HG03520 (cell line): Measurements from ENCODE around the gene PLEKHA3.

ENCODE experiments used
- ATAC-seq: cut with Tn5 transposase; IDR thresholded peaks from one replicate; pipeline ENCODE4 v1.9.1; 2021; ENCODE audit warnings: mild to moderate bottlenecking, moderate library complexity; ENCODE audit not compliant: unreplicated experiment

PLEKHA3 gene

GRCh38 chr2:178478439-178479274 lies 1.6 kb upstream of the PLEKHA3 start, which contains the start of gene FKBP7:
Gene FKBP7 (minus strand): TSS chr2:178478600. CDS start chr2:178478499, 101 bp downstream.
- peak; percentile 47 for ATAC-seq

GRCh38 chr2:178479275-178479616 lies 1.0 kb upstream of the PLEKHA3 start:
- no peak for ATAC-seq

GRCh38 chr2:178479758-178480226 lies 465 bp upstream of the PLEKHA3 start:
- ATAC-seq = no peak

GRCh38 chr2:178482437-178482836 lies 2.2 kb downstream of the PLEKHA3 start:
- ATAC-seq = peak; percentile 32

GRCh38 chr2:178484245-178485041 lies 4.2 kb downstream of the PLEKHA3 start:
- ATAC-seq = no peak

- ATAC-seq = no peak
Measured at GRCh38 chr2:178485356-178485755, 5.1 kb downstream of the PLEKHA3 start.

GRCh38 chr2:178491612-178492011 lies 11.4 kb downstream of the PLEKHA3 start:
- no peak for ATAC-seq

GRCh38 chr2:178496049-178496448 lies 15.8 kb downstream of the PLEKHA3 start:
- no peak for ATAC-seq

- peak; percentile 73 for ATAC-seq
Measured at GRCh38 chr2:178498137-178498536, 17.9 kb downstream of the PLEKHA3 start.

- ATAC-seq = no peak
Measured at GRCh38 chr2:178499640-178500039, 19.4 kb downstream of the PLEKHA3 start.

GRCh38 chr2:178502751-178503150 lies 22.5 kb downstream of the PLEKHA3 start:
- no peak for ATAC-seq

- ATAC-seq = no peak
Measured at GRCh38 chr2:178506101-178506500, 25.8 kb downstream of the PLEKHA3 start.

- no peak for ATAC-seq
Measured at GRCh38 chr2:178506524-178506923, 26.3 kb downstream of the PLEKHA3 start.

GRCh38 chr2:178506949-178507348 lies 26.7 kb downstream of the PLEKHA3 start:
- ATAC-seq = no peak

GRCh38 chr2:178508646-178509045 lies 28.4 kb downstream of the PLEKHA3 start:
- ATAC-seq = no peak

- ATAC-seq = no peak
Measured at GRCh38 chr2:178510384-178510783, 30.1 kb downstream of the PLEKHA3 start.

GRCh38 chr2:178512484-178512883 lies 32.2 kb downstream of the PLEKHA3 start:
- ATAC-seq = no peak

GRCh38 chr2:178513876-178514275 lies 33.6 kb downstream of the PLEKHA3 start:
- ATAC-seq = no peak

GRCh38 chr2:178514664-178515063 lies 34.4 kb downstream of the PLEKHA3 start:
- no peak for ATAC-seq

GRCh38 chr2:178517496-178517895 lies 37.2 kb downstream of the PLEKHA3 start:
- no peak for ATAC-seq

GRCh38 chr2:178521304-178522150 lies 41.3 kb downstream of the PLEKHA3 start:
- no peak for ATAC-seq
